Mesendoderm (in vitro differentiated cells): ENCODE data around the gene TNK2.
"Not testable (repeated sequence)": the region's sequence is repeated elsewhere in the genome, so short reads cannot be mapped to it uniquely, and the experiment has no call there.

Source experiments
- DNase-seq: peaks from one replicate; pipeline ENCODE4 v3.0.0; 2013
- H2AK5ac ChIP-seq: 2 replicates; pipeline ENCODE4 v1.6.1; 2013; ENCODE audit warnings: low read length, inconsistent platforms
- H2BK120ac ChIP-seq: 2 replicates; pipeline ENCODE4 v1.6.1; 2013; ENCODE audit warnings: low read depth, mild to moderate bottlenecking, low read length, moderate library complexity, mixed read lengths
- H2BK15ac ChIP-seq: replicated peaks from 2 replicates; pipeline ENCODE4 v1.6.1; 2013; ENCODE audit warnings: low read depth, mild to moderate bottlenecking, moderate library complexity
- H2BK5ac ChIP-seq: 2 replicates; pipeline ENCODE4 v1.6.1; 2013; ENCODE audit warnings: low read length, inconsistent platforms
- H3K18ac ChIP-seq: 2 replicates; pipeline ENCODE4 v1.6.1; 2013; ENCODE audit warnings: mild to moderate bottlenecking, low read length, mixed read lengths
- H3K23ac ChIP-seq: one replicate; pipeline ENCODE4 v1.6.1; 2013; ENCODE audit warnings: low read length
- H3K27ac ChIP-seq: 2 replicates; pipeline ENCODE4 v1.5.1; 2013; ENCODE audit warnings: low read depth, mild to moderate bottlenecking, inconsistent platforms, low read length, moderate library complexity
- H3K27me3 ChIP-seq: 2 replicates; pipeline ENCODE4 v1.6.1; 2013; ENCODE audit warnings: low read length, control low read depth, mild to moderate bottlenecking, inconsistent platforms; ENCODE audit not compliant: insufficient read depth, poor library complexity
- H3K36me3 ChIP-seq: 2 replicates; pipeline ENCODE4 v1.6.1; 2013; ENCODE audit warnings: low read length, inconsistent platforms; ENCODE audit not compliant: control insufficient read depth, insufficient read depth
- H3K4ac ChIP-seq: one replicate; pipeline ENCODE4 v1.6.1; 2013; ENCODE audit warnings: low read depth, mild to moderate bottlenecking, low read length, moderate library complexity
- H3K4me1 ChIP-seq: 2 replicates; pipeline ENCODE4 v1.6.1; 2013; ENCODE audit warnings: low read depth, low read length, inconsistent platforms; ENCODE audit not compliant: control insufficient read depth
- H3K4me2 ChIP-seq: 2 replicates; pipeline ENCODE4 v1.6.1; 2013; ENCODE audit warnings: low read length
- H3K4me3 ChIP-seq: 2 replicates; pipeline ENCODE4 v1.5.1; 2013; ENCODE audit warnings: mild to moderate bottlenecking, low read length
- H3K56ac ChIP-seq: one replicate; pipeline ENCODE4 v1.6.1; 2013; ENCODE audit warnings: low read length
- H3K79me1 ChIP-seq: 2 replicates; pipeline ENCODE4 v1.6.1; 2013; ENCODE audit warnings: low read length, inconsistent platforms
- H3K79me2 ChIP-seq: 2 replicates; pipeline ENCODE4 v1.6.1; 2013; ENCODE audit warnings: mild to moderate bottlenecking, low read length; ENCODE audit not compliant: control insufficient read depth, insufficient read depth
- H3K9ac ChIP-seq: 2 replicates; pipeline ENCODE4 v1.6.1; 2013; ENCODE audit warnings: low read length, inconsistent platforms
- H4K5ac ChIP-seq: one replicate; pipeline ENCODE4 v1.6.1; 2013; ENCODE audit warnings: low read length
- H4K8ac ChIP-seq: one replicate; pipeline ENCODE4 v1.6.1; 2013; ENCODE audit warnings: low read depth, mild to moderate bottlenecking, control low read depth, low read length, moderate library complexity
- WGBS: extraction: QIAGEN DNeasy Blood & Tissue Kit; methylation state at CpG from one replicate; pipeline ENCODE4 v1.1.7; 2013; ENCODE audit warnings: low lambda C conversion rate, missing lambda C conversion rate; ENCODE audit not compliant: insufficient coverage; ENCODE audit errors: extremely low coverage; 5-methylcytosine and 5-hydroxymethylcytosine counted together

The TNK2 gene

GRCh38 chr3:195905970-195906864, 2.1 kb downstream of the TNK2 start:
- Histone ChIP-seq H2BK15ac (no peak overlapping the region), H3K18ac (no peak overlapping the region), H3K79me1 (peaks cover 8% of the 10 kb centered on the region), H3K56ac (no peak overlapping the region), H3K4me2 (no peak overlapping the region), H3K79me2 (peaks cover 4% of the 10 kb centered on the region), H4K8ac (no peak overlapping the region), H3K4ac (no peak overlapping the region), H3K36me3 (no peaks in the 10 kb centered on the region), H3K9ac (no peak overlapping the region), H3K23ac (no peak overlapping the region), H2BK5ac (no peak overlapping the region), H3K27ac (no peak overlapping the region), H4K5ac (no peak overlapping the region), H3K27me3 (no peaks in the 10 kb centered on the region), H3K4me1 (peaks cover 7% of the 10 kb centered on the region), H2BK120ac (no peak overlapping the region), H2AK5ac (no peak overlapping the region), H3K4me3 (no peak overlapping the region)
- WGBS: no CpG with 5 or more reads among the region's 17 CpGs
- no peak for DNase-seq

GRCh38 chr3:195904368-195904767, 4.0 kb downstream of the TNK2 start:
- no peak overlapping the region for H3K23ac ChIP-seq
- H4K8ac ChIP-seq: no peak overlapping the region
- no peak overlapping the region for H2BK5ac ChIP-seq
- H3K4me1 ChIP-seq: peaks cover 2% of the 10 kb centered on the region
- no peak overlapping the region for H3K56ac ChIP-seq
- no CpG with 5 or more reads among the region's 4 CpGs for WGBS
- DNase-seq: no peak
- no peak overlapping the region for H2BK120ac ChIP-seq
- peaks cover 4% of the 10 kb centered on the region for H3K79me2 ChIP-seq
- H3K79me1 ChIP-seq: peaks cover 17% of the 10 kb centered on the region
- no peak overlapping the region for H3K18ac ChIP-seq
- no peak overlapping the region for H3K4me2 ChIP-seq
- no peak overlapping the region for H2AK5ac ChIP-seq
- H4K5ac ChIP-seq: no peak overlapping the region
- H3K4me3 ChIP-seq: no peak overlapping the region
- no peaks in the 10 kb centered on the region for H3K36me3 ChIP-seq
- H3K27me3 ChIP-seq: no peaks in the 10 kb centered on the region
- no peak overlapping the region for H3K27ac ChIP-seq
- H3K4ac ChIP-seq: no peak overlapping the region
- no peak overlapping the region for H2BK15ac ChIP-seq
- H3K9ac ChIP-seq: no peak overlapping the region

- Histone ChIP-seq H3K4me1 (peaks cover 2% of the 10 kb centered on the region), H3K4ac (no peak overlapping the region), H3K79me2 (peaks cover 4% of the 10 kb centered on the region), H2AK5ac (no peak overlapping the region), H2BK5ac (no peak overlapping the region), H3K23ac (no peak overlapping the region), H3K9ac (no peak overlapping the region), H3K18ac (no peak overlapping the region), H3K56ac (no peak overlapping the region), H3K4me3 (no peak overlapping the region), H2BK15ac (no peak overlapping the region), H3K27ac (no peak overlapping the region), H3K36me3 (no peaks in the 10 kb centered on the region), H2BK120ac (no peak overlapping the region), H4K5ac (no peak overlapping the region), H4K8ac (no peak overlapping the region), H3K27me3 (no peaks in the 10 kb centered on the region), H3K79me1 (peaks cover 17% of the 10 kb centered on the region), H3K4me2 (no peak overlapping the region)
- DNase-seq: no peak
- WGBS: no CpG with 5 or more reads among the region's 6 CpGs
Observed at GRCh38 chr3:195903950-195904290, 4.4 kb downstream of the TNK2 start.

DNA sequence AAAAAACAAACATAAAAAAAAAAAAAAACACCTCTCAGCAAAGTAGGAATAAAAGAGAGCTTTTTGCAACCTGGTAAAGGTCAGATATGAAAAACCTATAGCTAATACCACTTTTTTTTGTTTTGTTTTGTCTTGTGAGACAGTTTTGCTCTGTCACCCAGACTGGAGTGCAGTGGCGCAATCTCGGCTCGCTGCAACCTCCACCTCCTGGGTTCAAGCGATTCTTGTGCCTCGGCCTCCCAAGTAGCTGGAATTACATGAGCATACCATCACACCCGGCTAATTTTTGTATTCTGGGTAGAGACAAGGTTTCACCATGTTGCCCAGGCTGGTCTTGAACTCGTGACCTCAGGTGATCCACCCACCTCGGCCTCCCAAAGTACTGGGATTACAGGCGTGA, 5.7 kb downstream of the TNK2 start:
- no CpG with 5 or more reads among the region's 9 CpGs for WGBS
- H4K5ac ChIP-seq: not testable (repeated sequence)

GRCh38 chr3:195901836-195902585, 6.3 kb downstream of the TNK2 start:
- not testable (repeated sequence) for H3K4me2 ChIP-seq, H3K18ac ChIP-seq, H2BK5ac ChIP-seq, H3K4me1 ChIP-seq, H3K9ac ChIP-seq, H3K79me2 ChIP-seq, H4K8ac ChIP-seq, H3K27ac ChIP-seq, H3K4me3 ChIP-seq, H3K23ac ChIP-seq, H3K56ac ChIP-seq, H4K5ac ChIP-seq, H2BK15ac ChIP-seq, H2BK120ac ChIP-seq, H3K36me3 ChIP-seq, H3K4ac ChIP-seq, H2AK5ac ChIP-seq, H3K27me3 ChIP-seq, DNase-seq
- peaks cover 13% of the 10 kb centered on the region for H3K79me1 ChIP-seq
- no CpG with 5 or more reads among the region's 16 CpGs for WGBS

More for the DNA sequence above, 5.7 kb downstream of the TNK2 start:
- not testable (repeated sequence) for H3K4me1 ChIP-seq, H2BK120ac ChIP-seq, H3K56ac ChIP-seq, H2BK5ac ChIP-seq, H3K23ac ChIP-seq, DNase-seq, H3K27me3 ChIP-seq, H3K4me3 ChIP-seq, H4K8ac ChIP-seq, H3K4me2 ChIP-seq, H3K9ac ChIP-seq, H3K4ac ChIP-seq, H2AK5ac ChIP-seq, H2BK15ac ChIP-seq, H3K18ac ChIP-seq, H3K36me3 ChIP-seq, H3K27ac ChIP-seq, H3K79me2 ChIP-seq
- H3K79me1 ChIP-seq: peaks cover 14% of the 10 kb centered on the region
